Measurements from ENCODE around the gene OSBPL2.

DNA sequence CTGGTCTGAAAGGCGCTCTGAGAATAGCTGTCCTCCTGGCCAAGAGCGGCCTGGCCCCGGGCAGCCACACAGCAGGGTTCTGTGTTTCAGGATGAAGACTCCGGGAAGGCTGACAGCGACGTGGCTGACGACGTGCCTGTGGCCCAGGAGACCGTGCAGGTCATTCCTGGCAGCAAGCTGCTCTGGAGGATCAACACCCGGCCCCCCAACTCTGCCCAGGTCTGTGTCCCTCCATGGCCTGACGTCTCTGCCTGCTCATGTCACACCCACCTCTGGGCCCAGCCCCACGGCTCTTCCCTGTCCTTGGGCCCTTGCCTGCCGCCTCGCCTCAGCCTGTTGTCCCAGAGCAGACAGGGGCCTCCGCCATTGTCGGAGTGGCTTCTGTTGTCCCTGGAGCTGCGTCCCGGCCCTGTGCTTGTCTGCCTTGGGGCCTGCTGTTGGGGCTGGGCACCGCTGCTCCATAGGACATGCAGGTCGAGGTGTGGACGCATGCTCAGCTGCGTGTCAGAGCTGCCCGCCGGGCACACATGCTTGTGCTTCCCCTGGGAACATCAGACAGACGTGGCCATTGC is 48.3 kb downstream of the OSBPL2 start:
- TF ChIP-seq, protein P1, sequence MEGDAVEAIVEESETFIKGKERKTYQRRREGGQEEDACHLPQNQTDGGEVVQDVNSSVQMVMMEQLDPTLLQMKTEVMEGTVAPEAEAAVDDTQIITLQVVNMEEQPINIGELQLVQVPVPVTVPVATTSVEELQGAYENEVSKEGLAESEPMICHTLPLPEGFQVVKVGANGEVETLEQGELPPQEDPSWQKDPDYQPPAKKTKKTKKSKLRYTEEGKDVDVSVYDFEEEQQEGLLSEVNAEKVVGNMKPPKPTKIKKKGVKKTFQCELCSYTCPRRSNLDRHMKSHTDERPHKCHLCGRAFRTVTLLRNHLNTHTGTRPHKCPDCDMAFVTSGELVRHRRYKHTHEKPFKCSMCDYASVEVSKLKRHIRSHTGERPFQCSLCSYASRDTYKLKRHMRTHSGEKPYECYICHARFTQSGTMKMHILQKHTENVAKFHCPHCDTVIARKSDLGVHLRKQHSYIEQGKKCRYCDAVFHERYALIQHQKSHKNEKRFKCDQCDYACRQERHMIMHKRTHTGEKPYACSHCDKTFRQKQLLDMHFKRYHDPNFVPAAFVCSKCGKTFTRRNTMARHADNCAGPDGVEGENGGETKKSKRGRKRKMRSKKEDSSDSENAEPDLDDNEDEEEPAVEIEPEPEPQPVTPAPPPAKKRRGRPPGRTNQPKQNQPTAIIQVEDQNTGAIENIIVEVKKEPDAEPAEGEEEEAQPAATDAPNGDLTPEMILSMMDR (IDR thresholded peaks at IDR 0.05; ENCODE audit: extremely low read depth in 1 of 2, insufficient read depth in 1 of 2, low read depth in 1 of 2, low read length in 2 of 2) = no peak
- TF ChIP-seq EZH2 (IDR thresholded peaks at IDR 0.05; ENCODE audit: borderline replicate concordance, low read depth, low read length, severe bottlenecking) = no peak
- TF ChIP-seq POLR2A (IDR thresholded peaks at IDR 0.05; ENCODE audit: low read depth, low read length) = no peak
- no peak for TF ChIP-seq MYC (IDR thresholded peaks at IDR 0.05; ENCODE audit: low read depth, low read length)
- TF ChIP-seq, protein P2, sequence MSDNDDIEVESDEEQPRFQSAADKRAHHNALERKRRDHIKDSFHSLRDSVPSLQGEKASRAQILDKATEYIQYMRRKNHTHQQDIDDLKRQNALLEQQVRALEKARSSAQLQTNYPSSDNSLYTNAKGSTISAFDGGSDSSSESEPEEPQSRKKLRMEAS (IDR thresholded peaks at IDR 0.05; ENCODE audit: insufficient read depth, insufficient read length) = no peak
- no peak for TF ChIP-seq FOS (IDR thresholded peaks at IDR 0.05; ENCODE audit: borderline replicate concordance, insufficient read depth, low read length)

Data from endothelial cell of umbilical vein (primary cell).